SK-N-MC (cell line): ENCODE data around the gene NLGN2.

Source experiments
- EZH2 ChIP-seq: fragments of 200-600 bp; sonication (generic); IDR thresholded peaks from one replicate; pipeline ENCODE4 v1.6.1; 2017; ENCODE audit warnings: antibody characterized with exemption
- FOXP2 ChIP-seq: optimal IDR thresholded peaks from 2 replicates; pipeline ENCODE3; 2011; ENCODE audit warnings: mild to moderate bottlenecking, moderate library complexity; ENCODE audit not compliant: insufficient read depth; ENCODE audit errors: extremely low read length, control extremely low read depth
- POLR2AphosphoS5 ChIP-seq: IDR thresholded peaks from 2 replicates; pipeline ENCODE4 v1.6.1; 2012; ENCODE audit warnings: mild to moderate bottlenecking, low read depth, low read length, borderline replicate concordance

DNA sequence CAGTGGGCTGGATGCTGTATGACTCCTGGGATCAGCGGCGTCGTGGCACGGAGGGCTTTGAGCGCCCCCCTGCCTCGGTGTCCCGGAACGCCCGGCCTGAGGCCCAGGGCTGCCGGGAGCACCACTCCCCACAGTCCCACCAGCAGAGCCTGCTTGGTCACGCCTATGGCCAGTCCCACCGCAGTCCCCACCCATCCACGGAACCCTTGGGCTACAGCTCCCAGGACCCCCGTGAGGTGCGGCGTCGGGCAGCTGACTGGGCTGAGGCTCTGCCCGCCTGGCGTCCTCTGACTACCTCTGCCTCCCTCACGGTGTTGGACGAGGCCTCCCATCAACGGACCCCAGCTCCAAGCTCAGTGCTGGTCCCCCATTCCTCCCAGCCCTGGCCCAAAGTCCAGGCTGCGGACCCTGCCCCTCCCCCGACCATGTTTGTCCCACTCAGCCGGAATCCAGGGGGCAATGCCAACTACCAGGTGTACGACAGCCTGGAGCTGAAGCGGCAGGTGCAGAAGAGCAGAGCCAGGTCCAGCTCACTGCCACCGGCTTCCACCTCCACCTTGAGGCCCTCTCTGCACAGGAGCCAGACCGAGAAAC, 19.3 kb downstream of the NLGN2 start:
- TF ChIP-seq EZH2 (no peak), POLR2AphosphoS5 (no peak), FOXP2 (no peak)
